ENCODE data around the gene DISP3.

Gene DISP3

DNA sequence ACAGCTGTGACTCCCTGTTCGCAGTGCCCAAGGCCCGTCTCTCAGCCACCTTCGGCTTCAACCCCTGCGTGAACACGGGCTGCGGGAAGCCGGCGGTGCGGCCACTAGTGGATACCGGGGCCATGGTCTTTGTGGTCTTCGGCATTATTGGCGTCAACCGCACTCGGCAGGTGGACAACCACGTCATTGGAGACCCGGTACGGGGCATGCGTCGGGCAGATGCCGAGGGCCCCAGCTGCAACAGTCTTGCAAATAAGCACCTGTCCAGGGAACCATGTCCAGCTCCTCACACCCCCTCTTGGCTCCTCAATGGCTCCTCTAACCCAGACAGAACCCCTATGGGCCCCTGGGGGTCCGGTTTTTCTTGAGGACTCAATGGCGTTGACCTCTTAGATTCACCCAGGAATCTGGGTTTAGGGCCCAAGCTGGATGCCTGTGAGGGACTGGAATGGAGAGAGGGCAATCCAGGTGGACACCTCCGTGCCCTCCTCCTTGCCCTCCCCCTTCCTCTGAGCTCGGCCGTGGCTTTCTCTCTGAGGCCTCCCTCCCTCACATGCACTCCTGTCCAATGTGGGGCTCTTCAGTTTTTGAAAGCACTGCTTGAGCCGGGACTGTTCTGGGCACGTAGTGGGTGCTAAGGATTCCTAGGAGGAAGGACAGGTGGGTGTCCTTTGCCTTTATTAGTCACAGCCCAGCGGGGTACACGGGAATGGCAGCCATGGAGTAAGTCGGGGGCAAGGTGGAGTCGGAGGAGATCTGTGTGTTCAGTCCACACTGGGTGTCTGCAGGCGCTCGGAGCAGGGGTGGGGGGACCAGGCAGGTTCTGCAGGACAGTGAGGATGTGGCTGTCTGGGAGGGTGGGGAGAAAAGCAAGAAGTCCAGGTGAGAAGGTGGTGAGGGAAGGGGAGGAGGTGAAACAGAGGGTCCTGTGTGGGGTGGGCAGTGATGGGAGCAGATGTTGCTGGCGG lies 51.1 kb downstream of the DISP3 start:
- DNase-seq, result no peak

DNA sequence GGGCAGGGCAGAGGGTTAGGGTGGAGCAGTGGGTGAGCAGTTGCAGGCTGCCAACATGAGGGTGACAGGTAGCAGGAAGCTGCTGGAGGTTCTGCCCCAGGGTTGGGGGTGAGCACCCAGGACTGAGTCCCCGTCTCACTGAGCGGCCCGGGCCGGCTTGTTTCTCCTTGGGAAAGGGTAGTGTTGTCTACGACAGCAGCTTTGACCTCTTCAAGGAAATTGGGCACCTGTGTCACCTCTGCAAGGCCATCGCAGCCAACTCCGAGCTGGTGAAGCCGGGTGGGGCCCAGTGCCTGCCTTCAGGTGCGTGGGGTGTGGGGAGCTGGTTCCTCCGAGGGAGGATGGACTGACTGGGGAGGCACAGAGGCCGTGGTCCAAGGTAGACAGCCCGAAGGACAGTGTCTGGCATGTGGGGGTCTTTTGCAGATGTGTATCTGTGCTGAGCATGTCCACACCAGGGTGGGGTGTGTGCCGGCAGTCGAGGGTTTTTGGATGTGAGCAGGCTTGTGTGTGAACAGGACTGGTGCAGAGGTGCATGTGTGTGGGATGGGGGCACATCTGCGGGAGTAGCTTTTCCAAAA lies 51.9 kb downstream of the DISP3 start:
- DNase-seq, result no peak

- DNase-seq, result no peak
These were observed 52.4 kb downstream of the DISP3 start for GRCh38 chr1:11531314-11531870.

GRCh38 chr1:11531943-11532342 lies 53.0 kb downstream of the DISP3 start:
- no peak for DNase-seq

- no peak for DNase-seq
These were observed 55.1 kb downstream of the DISP3 start for GRCh38 chr1:11533790-11534787.

DNA sequence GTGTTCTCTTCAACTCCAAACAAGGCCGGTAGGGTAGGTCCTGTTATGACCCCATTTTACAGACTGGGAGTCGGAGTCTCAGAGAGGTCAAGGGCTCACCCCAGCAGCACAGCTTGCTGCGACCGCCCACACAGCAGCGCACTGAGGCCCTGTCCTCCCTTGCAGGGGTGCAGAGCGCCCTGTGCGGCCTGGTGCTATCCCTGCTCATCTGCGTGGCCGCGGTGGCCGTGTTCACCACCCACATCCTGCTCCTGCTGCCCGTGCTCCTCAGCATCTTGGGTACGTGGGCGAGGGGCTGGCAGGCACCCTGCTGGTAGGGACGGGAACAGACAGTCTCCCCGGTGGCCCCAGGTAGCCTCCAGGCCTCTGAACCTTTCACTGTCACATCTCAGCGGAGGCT lies 55.9 kb downstream of the DISP3 start:
- DNase-seq, result no peak

- DNase-seq, result no peak
These were observed 56.4 kb downstream of the DISP3 start for GRCh38 chr1:11535316-11535715.

GRCh38 chr1:11535761-11536572 lies 57.0 kb downstream of the DISP3 start:
- DNase-seq, result no peak

- DNase-seq, result no peak
These were observed 57.8 kb downstream of the DISP3 start for GRCh38 chr1:11536573-11537379.

GRCh38 chr1:11537380-11537764 lies 58.4 kb downstream of the DISP3 start:
- no peak for DNase-seq

DNA sequence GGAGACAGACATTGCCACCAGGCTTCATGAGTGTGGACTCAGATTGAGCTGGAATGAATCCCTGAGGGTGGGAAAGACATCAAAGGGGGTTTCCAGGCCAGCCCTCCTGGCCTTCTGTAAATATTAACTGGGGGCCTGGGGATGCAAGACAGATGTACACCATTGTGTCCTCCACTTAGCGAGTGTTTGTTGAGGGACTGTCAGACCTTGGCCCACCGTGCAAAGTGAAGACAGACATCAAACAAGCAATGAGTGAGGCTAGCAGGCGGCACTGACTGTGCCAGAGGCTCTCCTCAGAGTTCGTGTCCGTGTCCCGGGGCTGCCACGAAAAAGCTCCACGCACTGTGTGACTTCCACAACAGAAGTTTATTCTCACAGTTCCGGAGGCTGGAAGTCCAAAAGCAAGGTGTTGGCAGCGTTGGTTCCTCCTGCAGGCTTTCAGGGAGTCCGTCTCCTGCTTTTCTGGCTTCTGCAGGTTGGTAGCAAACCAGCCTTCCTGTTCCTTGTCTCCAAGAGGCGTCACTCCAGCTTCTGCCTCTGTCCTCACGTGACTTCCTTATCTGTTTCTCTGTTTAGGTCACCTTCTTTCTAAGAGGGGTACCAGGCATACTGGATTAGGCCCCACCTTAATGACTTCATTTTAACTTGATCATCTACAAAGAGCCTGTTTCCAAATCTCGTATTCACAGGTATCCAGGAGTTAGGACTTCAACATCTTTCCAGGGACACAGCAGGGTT lies 59.1 kb downstream of the DISP3 start:
- no peak for DNase-seq

DNA sequence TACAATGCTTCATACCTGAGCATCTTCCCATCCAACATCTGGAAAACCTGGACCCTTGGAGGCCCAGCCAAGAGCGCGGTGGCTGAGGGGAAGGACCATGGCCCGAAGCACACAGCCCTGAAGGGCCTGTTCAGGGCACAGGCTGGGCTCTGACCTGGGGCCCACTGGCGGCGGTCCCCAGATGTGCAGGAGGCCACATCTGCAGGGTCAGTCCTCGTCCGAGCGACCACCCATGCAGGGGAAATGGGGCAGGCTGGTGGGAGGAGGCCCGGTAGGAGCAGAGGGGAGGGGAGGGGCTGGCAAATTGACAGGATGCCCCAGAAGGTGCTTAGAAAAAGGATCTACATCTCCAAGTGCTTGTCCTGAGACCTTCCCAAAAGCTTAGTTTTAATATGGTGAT lies 59.9 kb downstream of the DISP3 start:
- no peak for DNase-seq

- DNase-seq, result no peak
These were observed 61.2 kb downstream of the DISP3 start for GRCh38 chr1:11539850-11540772.

GRCh38 chr1:11540773-11541160 lies 61.8 kb downstream of the DISP3 start:
- DNase-seq, result no peak

DNA sequence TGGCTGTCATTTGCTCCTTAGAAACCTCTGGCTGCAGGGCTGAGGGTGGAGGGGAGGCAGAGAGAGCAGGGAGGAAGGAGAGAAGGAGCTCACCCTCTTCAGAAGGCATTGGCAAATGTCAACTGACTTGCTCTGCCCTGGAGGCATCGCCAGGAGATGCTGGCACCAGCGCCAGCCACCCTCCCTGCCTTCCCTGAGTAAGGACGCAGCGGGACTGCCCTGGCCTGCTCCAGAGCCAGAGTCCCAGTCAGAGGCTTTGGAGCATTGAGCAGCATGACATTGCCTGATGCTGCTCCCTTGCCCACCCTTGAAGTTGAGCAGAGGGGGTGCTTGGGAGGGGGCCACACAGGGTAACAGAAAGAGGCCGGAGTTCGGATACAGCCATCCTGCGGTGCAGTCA lies 62.3 kb downstream of the DISP3 start:
- no peak for DNase-seq

GRCh38 chr1:11541956-11542355 lies 63.0 kb downstream of the DISP3 start:
- DNase-seq, result no peak

- DNase-seq, result no peak
These were observed 64.4 kb downstream of the DISP3 start for GRCh38 chr1:11543392-11543791.

- DNase-seq, result no peak
These were observed 64.8 kb downstream of the DISP3 start for GRCh38 chr1:11543796-11544195.

GRCh38 chr1:11546456-11546855 lies 67.5 kb downstream of the DISP3 start:
- no peak for DNase-seq

Measured in activated CD4-positive, alpha-beta T cell treated with anti-CD3 and anti-CD28 coated beads, Interleukin-2, amount 50 U/mL, for 1 hour (primary cell).